ENCODE results near the gene WNT16. TPM values are rescaled to one million over a fixed set of nuclear protein-coding genes. Genes with fewer than 3 reads are reported as not detected.

The WNT16 gene
- total and polyA plus RNA-seq, 2 of the 8 experiments (the other 6 are each of a cell fraction or from before 2014, with no cell fraction given), result 0.11 to 0.52 TPM

- no peak for TF ChIP-seq CHD7 (IDR thresholded peaks at IDR 0.05; ENCODE audit: insufficient replicate concordance, low read length)
These were observed 49.7 kb upstream of the WNT16 start (continued) for GRCh38 chr7:121279060-121279620.

Data from H1 (cell line).